Nephron progenitor cell (in vitro differentiated cells): ENCODE data around the gene KITLG.

ENCODE experiments used
- DNase-seq: peaks from one replicate; pipeline ENCODE4 v3.0.0; 2021
- H3K27ac Mint-ChIP-seq: 2 replicates; pipeline ENCODE4 v1.8.0; 2021; ENCODE audit warnings: mild to moderate bottlenecking, moderate library complexity, mixed read lengths
- H3K27me3 Mint-ChIP-seq: 2 replicates; pipeline ENCODE4 v1.8.0; 2021; ENCODE audit warnings: mild to moderate bottlenecking, low read depth, mixed read lengths; ENCODE audit not compliant: poor library complexity
- H3K36me3 Mint-ChIP-seq: 2 replicates; pipeline ENCODE4 v1.8.0; 2021; ENCODE audit warnings: low read depth, mixed read lengths
- H3K4me1 Mint-ChIP-seq: 2 replicates; pipeline ENCODE4 v1.8.0; 2021; ENCODE audit warnings: mixed read lengths
- H3K4me3 Mint-ChIP-seq: 2 replicates; pipeline ENCODE4 v1.8.0; 2021; ENCODE audit warnings: mild to moderate bottlenecking, moderate library complexity, mixed read lengths
- H3K9me3 Mint-ChIP-seq: 2 replicates; pipeline ENCODE4 v1.8.0; 2021; ENCODE audit warnings: mild to moderate bottlenecking, moderate library complexity, mixed read lengths
- TF ChIP-seq, protein P1 (sequence below): fragments of 200-600 bp; sonication (generic); IDR thresholded peaks from 2 replicates; pipeline ENCODE4 v1.5.0; 2021; ENCODE audit warnings: antibody characterized with exemption

Gene KITLG

GRCh38 chr12:88574278-88574677 is 6.0 kb downstream of the KITLG start:
- Mint-ChIP-seq H3K36me3 (no peaks in the 10 kb centered on the region), H3K4me1 (peaks cover 77% of the 10 kb centered on the region), H3K27ac (no peak overlapping the region), H3K4me3 (no peak overlapping the region), H3K9me3 (no peaks in the 10 kb centered on the region), H3K27me3 (peaks cover 14% of the 10 kb centered on the region)
- no peak for DNase-seq
- TF ChIP-seq, protein P1, sequence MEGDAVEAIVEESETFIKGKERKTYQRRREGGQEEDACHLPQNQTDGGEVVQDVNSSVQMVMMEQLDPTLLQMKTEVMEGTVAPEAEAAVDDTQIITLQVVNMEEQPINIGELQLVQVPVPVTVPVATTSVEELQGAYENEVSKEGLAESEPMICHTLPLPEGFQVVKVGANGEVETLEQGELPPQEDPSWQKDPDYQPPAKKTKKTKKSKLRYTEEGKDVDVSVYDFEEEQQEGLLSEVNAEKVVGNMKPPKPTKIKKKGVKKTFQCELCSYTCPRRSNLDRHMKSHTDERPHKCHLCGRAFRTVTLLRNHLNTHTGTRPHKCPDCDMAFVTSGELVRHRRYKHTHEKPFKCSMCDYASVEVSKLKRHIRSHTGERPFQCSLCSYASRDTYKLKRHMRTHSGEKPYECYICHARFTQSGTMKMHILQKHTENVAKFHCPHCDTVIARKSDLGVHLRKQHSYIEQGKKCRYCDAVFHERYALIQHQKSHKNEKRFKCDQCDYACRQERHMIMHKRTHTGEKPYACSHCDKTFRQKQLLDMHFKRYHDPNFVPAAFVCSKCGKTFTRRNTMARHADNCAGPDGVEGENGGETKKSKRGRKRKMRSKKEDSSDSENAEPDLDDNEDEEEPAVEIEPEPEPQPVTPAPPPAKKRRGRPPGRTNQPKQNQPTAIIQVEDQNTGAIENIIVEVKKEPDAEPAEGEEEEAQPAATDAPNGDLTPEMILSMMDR = no peak

DNA sequence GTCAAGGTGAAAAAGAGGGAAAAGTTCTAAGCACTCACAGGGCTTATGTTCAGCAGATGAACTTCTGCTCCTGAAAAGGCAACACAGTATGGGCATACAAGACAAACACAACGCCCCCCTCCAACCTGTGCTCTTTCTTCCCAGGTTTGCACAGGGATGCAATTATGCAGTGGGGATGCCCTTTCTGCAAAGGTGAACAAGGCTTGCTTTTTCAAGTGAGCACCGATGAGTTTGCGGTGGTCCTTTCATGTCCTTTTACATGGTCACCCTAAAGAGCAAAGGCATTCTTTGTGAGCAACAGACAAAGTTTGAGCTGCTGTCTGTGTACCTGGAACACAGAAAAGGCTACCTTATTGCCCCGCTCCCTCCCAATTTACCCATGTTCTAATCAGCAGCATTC is 6.7 kb downstream of the KITLG start:
- no peak for DNase-seq
- no peaks in the 10 kb centered on the region for H3K36me3 Mint-ChIP-seq
- peaks cover 13% of the 10 kb centered on the region for H3K27me3 Mint-ChIP-seq
- no peak overlapping the region for H3K27ac Mint-ChIP-seq
- no peaks in the 10 kb centered on the region for H3K9me3 Mint-ChIP-seq
- H3K4me1 Mint-ChIP-seq = peaks cover 70% of the 10 kb centered on the region
- TF ChIP-seq, protein P1 = no peak
- no peak overlapping the region for H3K4me3 Mint-ChIP-seq

DNA sequence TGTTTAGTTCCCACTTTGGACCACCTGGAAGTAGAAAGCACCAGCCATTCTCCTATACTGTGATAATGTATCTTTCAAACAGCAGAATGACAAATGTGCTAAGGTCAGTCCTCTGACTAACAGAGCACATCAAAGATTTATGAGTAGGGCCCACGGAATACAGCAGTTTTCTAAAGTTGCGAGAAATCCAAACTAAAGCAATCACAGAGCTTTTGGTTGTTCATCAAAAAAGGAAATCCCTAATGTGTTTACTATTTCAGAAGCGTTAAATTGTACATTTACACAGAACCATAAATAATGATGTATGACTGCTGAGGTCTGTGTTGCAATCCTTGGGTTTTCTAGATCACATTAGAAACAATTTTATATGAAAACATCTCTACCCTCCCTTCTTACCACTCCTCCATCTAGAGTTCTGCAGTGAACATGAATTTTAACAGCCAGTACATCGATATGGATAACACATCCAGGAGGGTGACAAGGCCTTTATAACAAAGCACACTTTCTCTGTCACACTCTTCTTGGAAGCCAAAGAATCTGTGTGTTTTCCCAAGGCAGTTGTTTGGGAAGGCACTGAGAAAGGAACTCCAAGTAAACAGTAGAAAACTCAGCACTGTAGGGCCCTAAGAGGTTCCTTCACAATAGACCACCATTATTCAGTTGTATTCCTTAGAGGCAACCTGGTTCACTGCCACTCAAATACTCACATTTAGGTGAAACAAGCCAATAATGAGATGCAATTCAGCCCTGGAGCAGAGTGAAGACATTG is 7.3 kb downstream of the KITLG start:
- DNase-seq = no peak
- Mint-ChIP-seq H3K27me3 (peaks cover 7% of the 10 kb centered on the region), H3K4me1 (peaks cover 64% of the 10 kb centered on the region), H3K4me3 (peak overlapping the region; percentile 21), H3K9me3 (no peaks in the 10 kb centered on the region), H3K36me3 (no peaks in the 10 kb centered on the region), H3K27ac (peak overlapping the region; percentile 37)
- TF ChIP-seq, protein P1 = no peak

DNA sequence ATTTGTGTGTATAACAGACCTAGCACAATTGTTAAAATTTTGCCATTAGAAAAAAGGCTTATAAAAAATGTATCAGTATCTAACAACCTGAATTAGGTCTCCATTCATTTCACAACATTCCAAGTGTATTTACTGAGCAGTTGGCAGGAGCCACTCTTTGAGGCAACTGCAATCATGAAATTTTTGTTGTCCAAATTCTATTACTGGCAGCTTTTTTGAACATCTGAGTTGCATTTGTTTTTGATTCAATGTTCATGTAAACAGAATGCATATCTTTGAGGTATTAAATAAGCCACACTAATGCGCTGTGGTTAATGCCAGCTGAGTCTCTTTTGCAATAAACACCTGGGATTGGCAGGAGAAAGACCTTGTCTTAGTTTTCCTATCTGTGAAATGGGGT is 8.7 kb downstream of the KITLG start:
- TF ChIP-seq, protein P1 = no peak
- H3K36me3 Mint-ChIP-seq = no peaks in the 10 kb centered on the region
- H3K4me1 Mint-ChIP-seq = peaks cover 50% of the 10 kb centered on the region
- no peaks in the 10 kb centered on the region for H3K9me3 Mint-ChIP-seq
- no peak for DNase-seq
- H3K4me3 Mint-ChIP-seq = no peak overlapping the region
- no peak overlapping the region for H3K27ac Mint-ChIP-seq
- peaks cover 7% of the 10 kb centered on the region for H3K27me3 Mint-ChIP-seq

GRCh38 chr12:88570103-88570502 is 10.2 kb downstream of the KITLG start:
- no peak overlapping the region for H3K4me3 Mint-ChIP-seq
- DNase-seq = no peak
- TF ChIP-seq, protein P1 = no peak
- peaks cover 36% of the 10 kb centered on the region for H3K4me1 Mint-ChIP-seq
- H3K9me3 Mint-ChIP-seq = no peaks in the 10 kb centered on the region
- H3K27me3 Mint-ChIP-seq = peaks cover 7% of the 10 kb centered on the region
- no peaks in the 10 kb centered on the region for H3K36me3 Mint-ChIP-seq
- no peak overlapping the region for H3K27ac Mint-ChIP-seq

DNA sequence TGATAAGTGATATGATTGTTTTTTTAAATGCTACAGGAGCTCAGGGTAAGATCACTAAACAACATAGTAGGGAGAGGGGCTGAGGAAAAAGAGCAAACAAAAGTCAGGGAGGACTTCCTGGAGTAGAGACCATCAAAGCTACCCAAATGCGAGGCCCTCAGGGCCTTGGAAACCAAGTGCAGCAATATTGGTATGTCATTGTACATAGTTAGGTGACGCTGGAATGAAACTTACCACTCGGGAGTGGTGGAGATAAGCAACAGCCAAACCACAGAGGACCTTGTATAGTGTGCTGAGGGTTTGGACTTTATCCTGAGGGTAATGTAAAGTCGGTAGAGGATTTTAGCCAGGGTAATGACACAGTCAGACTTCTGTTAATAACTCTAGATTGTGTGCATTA is 13.8 kb downstream of the KITLG start:
- Mint-ChIP-seq H3K9me3 (no peaks in the 10 kb centered on the region), H3K36me3 (no peaks in the 10 kb centered on the region), H3K4me3 (no peak overlapping the region), H3K4me1 (peaks cover 21% of the 10 kb centered on the region), H3K27ac (no peak overlapping the region), H3K27me3 (peaks cover 3% of the 10 kb centered on the region)
- DNase-seq = no peak
- TF ChIP-seq, protein P1 = no peak
